PC-3 (cell line): Measurements from ENCODE around the gene TMEM35A. TPM values are rescaled to one million over a fixed set of nuclear protein-coding genes. Genes with fewer than 3 reads are reported as not detected.

Source experiments
- ATAC-seq: fragments of 200-7000 bp; cut with Tn5 transposase; 2 replicates; pipeline ENCODE4 v1.9.1; 2020; ENCODE audit warnings: mild to moderate bottlenecking, moderate library complexity
- BruUV-seq: library from RNA; stranded (reverse); fragments of 400-500 nt; replicated peaks from 2 replicates; lab custom pipeline; 2021; lab: Mats Ljungman, UMichigan
- CTCF ChIA-PET: fragments of 300-600 bp; sonication (Branson Sonifier 250); formaldehyde crosslinking; loops from one replicate; lab custom pipeline; 2022; ENCODE audit warnings: antibody characterized with exemption; lab: Charles Lee
- POLR2A ChIA-PET: fragments of 300-600 bp; sonication (Branson Sonifier 250); formaldehyde crosslinking; loops from one replicate; lab custom pipeline; 2022; ENCODE audit warnings: antibody characterized with exemption; ENCODE audit not compliant: unreplicated experiment; lab: Charles Lee
- DNase-seq: peaks from one replicate; pipeline ENCODE4 v3.0.0-alpha.2; 2015
- H2AFZ ChIP-seq: fragments of 300-600 bp; sonication (generic); 2 replicates; pipeline ENCODE4 v1.6.0; 2016; ENCODE audit warnings: antibody characterized with exemption, low read length
- H3F3A ChIP-seq: fragments of 300-600 bp; sonication (generic); one replicate; pipeline ENCODE4 v1.6.0; 2017; ENCODE audit warnings: antibody characterized with exemption, low read length, control low read depth, mild to moderate bottlenecking; ENCODE audit not compliant: unreplicated experiment
- H3K27ac ChIP-seq: fragments of 300-600 bp; sonication (generic); 2 replicates; pipeline ENCODE4 v1.5.1; 2016; ENCODE audit warnings: mild to moderate bottlenecking, low read length
- H3K27me3 ChIP-seq: fragments of 300-600 bp; sonication (generic); 2 replicates; pipeline ENCODE4 v1.6.1; 2016; ENCODE audit warnings: low read length, mixed read lengths
- H3K36me3 ChIP-seq: fragments of 300-600 bp; sonication (generic); 2 replicates; pipeline ENCODE4 v1.6.1; 2016; ENCODE audit warnings: low read depth, mixed run types, low read length, mixed read lengths
- H3K4me1 ChIP-seq: fragments of 300-600 bp; sonication (generic); 2 replicates; pipeline ENCODE4 v1.5.1; 2016; ENCODE audit warnings: low read length; ENCODE audit not compliant: insufficient read depth
- H3K4me2 ChIP-seq: fragments of 300-600 bp; sonication (generic); 2 replicates; pipeline ENCODE4 v1.6.0; 2016; ENCODE audit warnings: low read length
- H3K4me3 ChIP-seq: fragments of 300-600 bp; sonication (generic); 2 replicates; pipeline ENCODE4 v1.5.1; 2016; ENCODE audit warnings: mild to moderate bottlenecking, low read length, mixed read lengths
- H3K79me2 ChIP-seq: fragments of 300-600 bp; sonication (generic); 2 replicates; pipeline ENCODE4 v1.6.1; 2017; ENCODE audit warnings: low read length, mixed read lengths
- H3K9ac ChIP-seq: fragments of 300-600 bp; sonication (generic); 2 replicates; pipeline ENCODE4 v1.6.0; 2016; ENCODE audit warnings: mild to moderate bottlenecking, low read length
- H3K9me2 ChIP-seq: fragments of 300-600 bp; sonication (generic); replicated peaks from 2 replicates; pipeline ENCODE4 v1.6.1; 2016; ENCODE audit warnings: mixed run types, low read length, mixed read lengths
- H3K9me3 ChIP-seq: fragments of 300-600 bp; sonication (generic); 2 replicates; pipeline ENCODE4 v1.6.1; 2016; ENCODE audit warnings: low read length, mixed read lengths
- H4K20me1 ChIP-seq: fragments of 300-600 bp; sonication (generic); 2 replicates; pipeline ENCODE4 v1.6.1; 2016; ENCODE audit warnings: low read length, mixed read lengths
- EZH2 ChIP-seq: fragments of 300-600 bp; sonication (generic); IDR thresholded peaks from one replicate; pipeline ENCODE4 v1.6.1; 2017; ENCODE audit warnings: antibody characterized with exemption, mild to moderate bottlenecking, low read length; ENCODE audit not compliant: unreplicated experiment
- EZH2phosphoT487 ChIP-seq: fragments of 300-600 bp; sonication (generic); IDR thresholded peaks from 2 replicates; pipeline ENCODE4 v1.6.1; 2018; ENCODE audit warnings: mild to moderate bottlenecking, antibody characterized with exemption, low read length, borderline replicate concordance
- intact Hi-C: fragments of 100-400 bp; cut with micrococcal nuclease; formaldehyde crosslinking; loops from 2 replicates; pipeline ENCODE4 v1.9.0; 2023
- total RNA-seq: library from RNA; depleted of rRNA; stranded (reverse); fragments of >200 nt; gene quantifications from 2 replicates; pipeline ENCODE4 v1.2.3, GENCODE V29; 2014; rRNA removed
- TF ChIP-seq, protein P1 (sequence below): fragments of 300-600 bp; sonication (generic); conservative IDR thresholded peaks from 2 replicates; pipeline ENCODE4 v1.5.1; 2017; ENCODE audit warnings: antibody characterized with exemption, low read depth, mild to moderate bottlenecking, low read length

TMEM35A gene
- total RNA-seq, 1 experiment from 2014 or later = not detected

DNA sequence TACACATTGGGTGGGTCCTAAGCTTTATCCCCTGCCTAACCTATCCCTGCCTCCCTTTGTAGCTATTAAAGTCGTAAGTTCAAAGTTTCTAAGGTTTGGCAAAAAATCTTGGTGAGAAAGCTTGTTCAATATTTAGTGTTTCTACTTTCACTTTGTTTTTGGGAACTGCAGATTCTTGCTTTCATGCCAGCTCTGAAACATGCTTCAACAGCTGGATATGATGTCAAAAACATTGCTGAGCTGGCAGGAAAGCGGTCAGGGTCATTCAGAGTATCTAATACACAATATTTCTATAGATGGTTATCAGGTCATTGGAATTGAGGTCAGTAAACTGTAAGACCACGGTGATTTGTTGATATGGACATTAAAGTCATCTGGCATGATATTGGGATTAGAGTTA is 39.0 kb downstream of the TMEM35A start:
- POLR2A ChIA-PET = no interaction called here
- no peak overlapping the region for H3K4me2 ChIP-seq
- no TSS peak for BruUV-seq

DNA sequence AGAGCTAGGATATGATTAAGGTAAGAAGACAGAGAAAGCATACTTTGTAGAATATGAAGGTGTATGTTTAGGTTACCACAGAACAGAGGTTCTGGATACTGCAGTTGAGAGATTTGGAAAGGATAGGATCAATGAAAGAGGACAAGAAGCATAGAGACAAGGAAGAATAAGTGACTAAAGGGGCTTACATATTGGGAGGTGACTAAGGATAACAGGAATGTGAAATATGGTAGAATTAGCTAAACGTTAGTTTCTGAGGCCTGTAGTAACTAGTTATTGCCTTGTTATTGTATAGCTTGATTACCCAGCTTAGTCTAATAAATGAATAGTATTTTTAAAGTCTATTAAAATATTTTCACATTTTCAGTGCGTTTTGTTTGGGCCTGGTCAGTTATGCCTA is 57.6 kb downstream of the TMEM35A start:
- Histone ChIP-seq H3K4me1 (no peaks in the 10 kb centered on the region), H2AFZ (no peak overlapping the region), H3F3A (no peaks in the 10 kb centered on the region), H3K27me3 (no peaks in the 10 kb centered on the region), H3K79me2 (no peaks in the 10 kb centered on the region), H3K9ac (no peak overlapping the region), H3K9me2 (no peaks in the 10 kb centered on the region), H3K9me3 (no peaks in the 10 kb centered on the region), H3K27ac (no peak overlapping the region), H3K4me3 (no peak overlapping the region), H3K36me3 (peaks cover 24% of the 10 kb centered on the region), H3K4me2 (no peak overlapping the region), H4K20me1 (no peaks in the 10 kb centered on the region)
- POLR2A ChIA-PET = no interaction called here
- TF ChIP-seq EZH2phosphoT487 (no peak), EZH2 (no peak)
- TF ChIP-seq, protein P1, sequence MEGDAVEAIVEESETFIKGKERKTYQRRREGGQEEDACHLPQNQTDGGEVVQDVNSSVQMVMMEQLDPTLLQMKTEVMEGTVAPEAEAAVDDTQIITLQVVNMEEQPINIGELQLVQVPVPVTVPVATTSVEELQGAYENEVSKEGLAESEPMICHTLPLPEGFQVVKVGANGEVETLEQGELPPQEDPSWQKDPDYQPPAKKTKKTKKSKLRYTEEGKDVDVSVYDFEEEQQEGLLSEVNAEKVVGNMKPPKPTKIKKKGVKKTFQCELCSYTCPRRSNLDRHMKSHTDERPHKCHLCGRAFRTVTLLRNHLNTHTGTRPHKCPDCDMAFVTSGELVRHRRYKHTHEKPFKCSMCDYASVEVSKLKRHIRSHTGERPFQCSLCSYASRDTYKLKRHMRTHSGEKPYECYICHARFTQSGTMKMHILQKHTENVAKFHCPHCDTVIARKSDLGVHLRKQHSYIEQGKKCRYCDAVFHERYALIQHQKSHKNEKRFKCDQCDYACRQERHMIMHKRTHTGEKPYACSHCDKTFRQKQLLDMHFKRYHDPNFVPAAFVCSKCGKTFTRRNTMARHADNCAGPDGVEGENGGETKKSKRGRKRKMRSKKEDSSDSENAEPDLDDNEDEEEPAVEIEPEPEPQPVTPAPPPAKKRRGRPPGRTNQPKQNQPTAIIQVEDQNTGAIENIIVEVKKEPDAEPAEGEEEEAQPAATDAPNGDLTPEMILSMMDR = no peak
- ATAC-seq (no peak), DNase-seq (no peak)
- BruUV-seq = no TSS peak
- CTCF ChIA-PET = no interaction called here
- intact Hi-C loops = no loop called here

More for the DNA sequence above, 39.0 kb downstream of the TMEM35A start:
- CTCF ChIA-PET = no interaction called here
- TF ChIP-seq, protein P1 = no peak
- TF ChIP-seq EZH2 (no peak), EZH2phosphoT487 (no peak)
- Histone ChIP-seq H3K4me1 (no peaks in the 10 kb centered on the region), H3K27ac (no peak overlapping the region), H2AFZ (no peak overlapping the region), H4K20me1 (no peaks in the 10 kb centered on the region), H3K4me3 (no peak overlapping the region), H3K9me3 (no peaks in the 10 kb centered on the region), H3K9ac (no peak overlapping the region), H3F3A (no peaks in the 10 kb centered on the region), H3K36me3 (peaks cover 8% of the 10 kb centered on the region), H3K79me2 (no peaks in the 10 kb centered on the region), H3K27me3 (no peaks in the 10 kb centered on the region), H3K9me2 (no peaks in the 10 kb centered on the region)
- intact Hi-C loops = no loop called here
- no peak for ATAC-seq
- DNase-seq = no peak

Other genes starting within 250 kb of the TMEM35A start
- gene NOX1, start 204.5 kb upstream of the TMEM35A start, total RNA-seq = not detected in 2 replicates
- 0.46 and 0.55 TPM in 2 replicates for gene XKRX, start 150.0 kb upstream of the TMEM35A start, total RNA-seq
- not detected in 2 replicates for gene ARL13A, start 109.2 kb upstream of the TMEM35A start, total RNA-seq
- gene TRMT2B, start 26.8 kb upstream of the TMEM35A start, total RNA-seq = 22.7 and 23.4 TPM in 2 replicates
- 28.9 and 34.7 TPM in 2 replicates for gene CENPI, start 19.3 kb downstream of the TMEM35A start, total RNA-seq
- gene DRP2, start 140.9 kb downstream of the TMEM35A start, total RNA-seq = 0.15 and 0.58 TPM in 2 replicates
- 0.35 TPM in 1 of 2 replicates, not detected in the other for gene TAF7L, start 212.5 kb downstream of the TMEM35A start, total RNA-seq